ENCODE results near the gene GANC. TPM values are rescaled to one million over a fixed set of nuclear protein-coding genes. Genes with fewer than 3 reads are reported as not detected.

GANC gene
- total and polyA plus RNA-seq, 9 of the 15 experiments (the other 6 are each of a cell fraction or from before 2014, with no cell fraction given), result 10.9 to 19.0 (median 14.5) TPM

DNA sequence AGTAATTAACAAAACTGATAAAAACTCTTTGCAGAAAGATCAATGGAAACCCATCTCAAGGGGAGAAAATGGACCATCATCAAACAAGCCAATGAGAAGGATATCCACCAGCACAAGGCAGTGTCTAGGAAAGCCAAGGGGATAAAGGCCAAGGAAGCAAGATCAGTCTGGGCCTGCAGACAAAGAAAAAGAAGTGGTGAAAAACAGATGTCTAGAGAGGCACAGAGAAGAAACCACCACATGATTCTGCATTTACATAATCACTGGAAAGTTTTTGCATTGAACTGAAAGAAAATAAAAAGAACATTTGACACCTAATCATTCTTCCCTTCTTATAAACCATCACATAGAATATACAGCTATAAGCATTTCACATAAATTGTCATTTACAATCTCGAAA, 41.9 kb upstream of the GANC start:
- in situ Hi-C loops (cut with MboI), result no loop called here
- H3K4me1 ChIP-seq (replicated peaks in 1 of 2; ENCODE audit: control insufficient read depth in 2 of 2, insufficient read depth in 2 of 2, low read length in 2 of 2), result no peaks in the 10 kb centered on the region
- FAIRE-seq (no peak), DNase-seq (ENCODE audit: extremely low read depth in 1 of 4, low spot score in 3 of 4) (no peak), ATAC-seq (no peak)
- H3K79me2 ChIP-seq (ENCODE audit: control insufficient read depth, insufficient read depth, low read length), result no peaks in the 10 kb centered on the region
- H3K27ac ChIP-seq (ENCODE audit: extremely low read depth, low read depth, low read length), result no peak overlapping the region
- H2AFZ ChIP-seq (ENCODE audit: low read depth, low read length), result no peak overlapping the region
- no peak overlapping the region for H3K4me2 ChIP-seq (ENCODE audit: insufficient read depth, low read length)
- no peak overlapping the region for H3K4me3 ChIP-seq
- TF ChIP-seq FUS (optimal IDR thresholded peaks at IDR 0.05; ENCODE audit: low read depth, low read length), result no peak
- no peak for TF ChIP-seq BMI1 (IDR thresholded peaks at IDR 0.05; ENCODE audit: low read length)
- TF ChIP-seq KLF13 (tag; IDR thresholded peaks at IDR 0.05; ENCODE audit: borderline replicate concordance, low read depth), result no peak
- TF ChIP-seq, protein P1, sequence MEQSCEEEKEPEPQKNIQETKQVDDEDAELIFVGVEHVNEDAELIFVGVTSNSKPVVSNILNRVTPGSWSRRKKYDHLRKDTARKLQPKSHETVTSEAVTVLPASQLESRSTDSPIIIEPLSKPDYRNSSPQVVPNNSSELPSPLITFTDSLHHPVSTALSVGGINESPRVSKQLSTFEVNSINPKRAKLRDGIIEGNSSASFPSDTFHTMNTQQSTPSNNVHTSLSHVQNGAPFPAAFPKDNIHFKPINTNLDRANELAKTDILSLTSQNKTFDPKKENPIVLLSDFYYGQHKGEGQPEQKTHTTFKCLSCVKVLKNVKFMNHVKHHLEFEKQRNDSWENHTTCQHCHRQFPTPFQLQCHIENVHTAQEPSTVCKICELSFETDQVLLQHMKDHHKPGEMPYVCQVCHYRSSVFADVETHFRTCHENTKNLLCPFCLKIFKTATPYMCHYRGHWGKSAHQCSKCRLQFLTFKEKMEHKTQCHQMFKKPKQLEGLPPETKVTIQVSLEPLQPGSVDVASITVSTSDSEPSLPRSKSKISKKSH (CRISPR knock-in tag; IDR thresholded peaks at IDR 0.05), result no peak
- no peak for TF ChIP-seq RHOXF2B (CRISPR knock-in tag; conservative IDR thresholded peaks at IDR 0.05)
- TF ChIP-seq, protein P2, sequence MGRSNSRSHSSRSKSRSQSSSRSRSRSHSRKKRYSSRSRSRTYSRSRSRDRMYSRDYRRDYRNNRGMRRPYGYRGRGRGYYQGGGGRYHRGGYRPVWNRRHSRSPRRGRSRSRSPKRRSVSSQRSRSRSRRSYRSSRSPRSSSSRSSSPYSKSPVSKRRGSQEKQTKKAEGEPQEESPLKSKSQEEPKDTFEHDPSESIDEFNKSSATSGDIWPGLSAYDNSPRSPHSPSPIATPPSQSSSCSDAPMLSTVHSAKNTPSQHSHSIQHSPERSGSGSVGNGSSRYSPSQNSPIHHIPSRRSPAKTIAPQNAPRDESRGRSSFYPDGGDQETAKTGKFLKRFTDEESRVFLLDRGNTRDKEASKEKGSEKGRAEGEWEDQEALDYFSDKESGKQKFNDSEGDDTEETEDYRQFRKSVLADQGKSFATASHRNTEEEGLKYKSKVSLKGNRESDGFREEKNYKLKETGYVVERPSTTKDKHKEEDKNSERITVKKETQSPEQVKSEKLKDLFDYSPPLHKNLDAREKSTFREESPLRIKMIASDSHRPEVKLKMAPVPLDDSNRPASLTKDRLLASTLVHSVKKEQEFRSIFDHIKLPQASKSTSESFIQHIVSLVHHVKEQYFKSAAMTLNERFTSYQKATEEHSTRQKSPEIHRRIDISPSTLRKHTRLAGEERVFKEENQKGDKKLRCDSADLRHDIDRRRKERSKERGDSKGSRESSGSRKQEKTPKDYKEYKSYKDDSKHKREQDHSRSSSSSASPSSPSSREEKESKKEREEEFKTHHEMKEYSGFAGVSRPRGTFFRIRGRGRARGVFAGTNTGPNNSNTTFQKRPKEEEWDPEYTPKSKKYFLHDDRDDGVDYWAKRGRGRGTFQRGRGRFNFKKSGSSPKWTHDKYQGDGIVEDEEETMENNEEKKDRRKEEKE (IDR thresholded peaks at IDR 0.05; ENCODE audit: borderline replicate concordance in 1 of 2, control insufficient read depth in 1 of 2, low read depth in 2 of 2, low read length in 1 of 2), result no peak
- no peak for TF ChIP-seq MYBL2 (IDR thresholded peaks at IDR 0.05; ENCODE audit: low read depth)
- TF ChIP-seq MYBL2 (CRISPR knock-in tag; IDR thresholded peaks at IDR 0.05; ENCODE audit: borderline replicate concordance), result no peak
- no peak for TF ChIP-seq CBX3 (IDR thresholded peaks at IDR 0.05; ENCODE audit: borderline replicate concordance in 1 of 2, low read length in 2 of 2)
- TF ChIP-seq HMG20A (CRISPR knock-in tag; conservative IDR thresholded peaks at IDR 0.05), result no peak
- TF ChIP-seq FIP1L1 (IDR thresholded peaks at IDR 0.05; ENCODE audit: low read depth, low read length, poor library complexity, severe bottlenecking), result no peak
- TF ChIP-seq, protein P3, sequence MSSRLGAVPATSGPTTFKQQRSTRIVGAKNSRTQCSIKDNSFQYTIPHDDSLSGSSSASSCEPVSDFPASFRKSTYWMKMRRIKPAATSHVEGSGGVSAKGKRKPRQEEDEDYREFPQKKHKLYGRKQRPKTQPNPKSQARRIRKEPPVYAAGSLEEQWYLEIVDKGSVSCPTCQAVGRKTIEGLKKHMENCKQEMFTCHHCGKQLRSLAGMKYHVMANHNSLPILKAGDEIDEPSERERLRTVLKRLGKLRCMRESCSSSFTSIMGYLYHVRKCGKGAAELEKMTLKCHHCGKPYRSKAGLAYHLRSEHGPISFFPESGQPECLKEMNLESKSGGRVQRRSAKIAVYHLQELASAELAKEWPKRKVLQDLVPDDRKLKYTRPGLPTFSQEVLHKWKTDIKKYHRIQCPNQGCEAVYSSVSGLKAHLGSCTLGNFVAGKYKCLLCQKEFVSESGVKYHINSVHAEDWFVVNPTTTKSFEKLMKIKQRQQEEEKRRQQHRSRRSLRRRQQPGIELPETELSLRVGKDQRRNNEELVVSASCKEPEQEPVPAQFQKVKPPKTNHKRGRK (tag; IDR thresholded peaks at IDR 0.05), result no peak
- no peak for TF ChIP-seq NR1H2 (CRISPR knock-in tag; IDR thresholded peaks at IDR 0.05)
- no peak for TF ChIP-seq NRF1 (conservative IDR thresholded peaks at IDR 0.05 in 1 of 2, IDR thresholded peaks at IDR 0.05 in 1 of 2)
- TF ChIP-seq, protein P4, sequence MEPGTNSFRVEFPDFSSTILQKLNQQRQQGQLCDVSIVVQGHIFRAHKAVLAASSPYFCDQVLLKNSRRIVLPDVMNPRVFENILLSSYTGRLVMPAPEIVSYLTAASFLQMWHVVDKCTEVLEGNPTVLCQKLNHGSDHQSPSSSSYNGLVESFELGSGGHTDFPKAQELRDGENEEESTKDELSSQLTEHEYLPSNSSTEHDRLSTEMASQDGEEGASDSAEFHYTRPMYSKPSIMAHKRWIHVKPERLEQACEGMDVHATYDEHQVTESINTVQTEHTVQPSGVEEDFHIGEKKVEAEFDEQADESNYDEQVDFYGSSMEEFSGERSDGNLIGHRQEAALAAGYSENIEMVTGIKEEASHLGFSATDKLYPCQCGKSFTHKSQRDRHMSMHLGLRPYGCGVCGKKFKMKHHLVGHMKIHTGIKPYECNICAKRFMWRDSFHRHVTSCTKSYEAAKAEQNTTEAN (CRISPR knock-in tag; IDR thresholded peaks at IDR 0.05), result no peak
- H3K9ac ChIP-seq (ENCODE audit: insufficient read depth in 1 of 2, low read depth in 2 of 2, low read length in 2 of 2), result no peak overlapping the region
- peaks cover 73% of the 10 kb centered on the region for H3K36me3 ChIP-seq (ENCODE audit: control insufficient read depth, insufficient read depth, low read length)
- no peaks in the 10 kb centered on the region for H4K20me1 ChIP-seq (replicated peaks; ENCODE audit: control insufficient read depth, insufficient read depth, low read length)
- ChIA-PET CTCF (ENCODE audit: low intra/inter-chr PET ratio) (no interaction called here), POLR2A (no interaction called here)
- H3K9me3 ChIP-seq (replicated peaks; ENCODE audit: control insufficient read depth, insufficient read depth, low read depth, low read length), result no peaks in the 10 kb centered on the region
- intact Hi-C loops (cut with micrococcal nuclease), result no loop called here
- H3K27me3 ChIP-seq (ENCODE audit: control insufficient read depth in 2 of 2, insufficient read depth in 2 of 2, low read length in 2 of 2), result no peaks in the 10 kb centered on the region
- no peaks in the 10 kb centered on the region for H3K9me1 ChIP-seq (ENCODE audit: control insufficient read depth, insufficient read depth, low read length)
- 100% methylated on average over 1 of the region's 1 CpG for WGBS (ENCODE audit: insufficient coverage, low coverage, missing lambda C conversion rate)
- no TSS peak for BruUV-seq (replicated peaks)
